HFFc6 (cell line): ENCODE data around the gene TBATA. TPM values are rescaled to one million over a fixed set of nuclear protein-coding genes. Genes with fewer than 3 reads are reported as not detected.

Experiments
- DNase-seq: peaks from one replicate; pipeline ENCODE4 v3.0.0-alpha.2; 2018
- H3K27ac Mint-ChIP-seq: 2 replicates; pipeline ENCODE4 v1.8.0; 2020; ENCODE audit warnings: mild to moderate bottlenecking, mixed read lengths
- H3K27me3 Mint-ChIP-seq: 2 replicates; pipeline ENCODE4 v1.8.0; 2021; ENCODE audit warnings: mild to moderate bottlenecking, moderate library complexity, mixed read lengths; ENCODE audit not compliant: insufficient read depth
- H3K36me3 Mint-ChIP-seq: 2 replicates; pipeline ENCODE4 v1.8.0; 2021; ENCODE audit warnings: low read depth, mixed read lengths
- H3K4me1 Mint-ChIP-seq: 2 replicates; pipeline ENCODE4 v1.8.0; 2020; ENCODE audit warnings: low read depth, mixed read lengths
- H3K4me3 Mint-ChIP-seq: 2 replicates; pipeline ENCODE4 v1.8.0; 2020; ENCODE audit warnings: mild to moderate bottlenecking, moderate library complexity, mixed read lengths
- H3K9me3 Mint-ChIP-seq: 2 replicates; pipeline ENCODE4 v1.8.0; 2020; ENCODE audit warnings: mild to moderate bottlenecking, mixed read lengths
- CTCF ChIP-seq: fragments of 200-600 bp; sonication (generic); IDR thresholded peaks from 2 replicates; pipeline ENCODE4 v1.5.0; 2021; ENCODE audit warnings: antibody characterized with exemption, mild to moderate bottlenecking
- total RNA-seq, 6 experiments: library from RNA; stranded (reverse); fragmentation: NEBNext Ultra II Directional; extraction: Animal tissue kit (Norgen Biotek cat#: 25700); gene quantifications; 2 replicates in 1 of 6; 3 replicates in 5 of 6; pipeline ENCODE4 v1.2.3, GENCODE V29; 2021

The TBATA gene
- total RNA-seq, 6 experiments from 2014 or later = not detected

- H3K27me3 Mint-ChIP-seq = peaks cover 28% of the 10 kb centered on the region
- no peaks in the 10 kb centered on the region for H3K9me3 Mint-ChIP-seq
- no peak for DNase-seq
- peaks cover 8% of the 10 kb centered on the region for H3K4me1 Mint-ChIP-seq
- H3K36me3 Mint-ChIP-seq = no peaks in the 10 kb centered on the region
- H3K4me3 Mint-ChIP-seq = no peak overlapping the region
- no peak overlapping the region for H3K27ac Mint-ChIP-seq
- no peak for TF ChIP-seq CTCF
Measured at GRCh38 chr10:70732569-70732968, 52.6 kb downstream of the TBATA start.

- Mint-ChIP-seq H3K27me3 (peaks cover 21% of the 10 kb centered on the region), H3K4me1 (peaks cover 8% of the 10 kb centered on the region), H3K27ac (no peak overlapping the region), H3K9me3 (no peaks in the 10 kb centered on the region), H3K4me3 (no peak overlapping the region), H3K36me3 (no peaks in the 10 kb centered on the region)
- TF ChIP-seq CTCF = no peak
- no peak for DNase-seq
Measured at GRCh38 chr10:70730955-70731354, 54.2 kb downstream of the TBATA start.

GRCh38 chr10:70729763-70730357 is 55.3 kb downstream of the TBATA start:
- no peak for TF ChIP-seq CTCF
- Mint-ChIP-seq H3K27ac (no peak overlapping the region), H3K27me3 (peaks cover 24% of the 10 kb centered on the region), H3K9me3 (no peaks in the 10 kb centered on the region), H3K4me1 (peaks cover 8% of the 10 kb centered on the region), H3K4me3 (no peak overlapping the region), H3K36me3 (no peaks in the 10 kb centered on the region)
- no peak for DNase-seq

- Mint-ChIP-seq H3K36me3 (no peaks in the 10 kb centered on the region), H3K4me1 (peaks cover 7% of the 10 kb centered on the region), H3K27ac (no peak overlapping the region), H3K27me3 (peaks cover 27% of the 10 kb centered on the region), H3K9me3 (no peaks in the 10 kb centered on the region), H3K4me3 (no peak overlapping the region)
- TF ChIP-seq CTCF = no peak
- no peak for DNase-seq
Measured at GRCh38 chr10:70728328-70728727, 56.8 kb downstream of the TBATA start.

- H3K9me3 Mint-ChIP-seq = no peaks in the 10 kb centered on the region
- H3K36me3 Mint-ChIP-seq = no peaks in the 10 kb centered on the region
- H3K27ac Mint-ChIP-seq = no peak overlapping the region
- peaks cover 13% of the 10 kb centered on the region for H3K4me1 Mint-ChIP-seq
- TF ChIP-seq CTCF = no peak
- no peak overlapping the region for H3K4me3 Mint-ChIP-seq
- DNase-seq = no peak
- peaks cover 24% of the 10 kb centered on the region for H3K27me3 Mint-ChIP-seq
Measured at GRCh38 chr10:70726909-70727495, 58.2 kb downstream of the TBATA start.
